ENCODE data around the gene RHOBTB1.

GRCh38 chr10:60942134-60942787 lies 1.7 kb downstream of the RHOBTB1 start:
- TF ChIP-seq CTCF (IDR thresholded peaks at IDR 0.05; ENCODE audit: low read depth, low read length, poor library complexity, severe bottlenecking) (no peak), EZH2phosphoT487 (IDR thresholded peaks at IDR 0.05; ENCODE audit: borderline replicate concordance, low read length) (no peak)

Measured in DOHH2 (cell line).